K562 (cell line): ENCODE results near the gene SMARCB1. TPM values are rescaled to one million over a fixed set of nuclear protein-coding genes. Genes with fewer than 3 reads are reported as not detected.
A peak's percentile ranks its signal among the peaks of the same experiment; 100 is the strongest.

Source experiments
- ASH1L ChIP-seq: fragments of 450-650 bp; IDR thresholded peaks from 2 replicates; pipeline ENCODE4 v1.6.1; 2018; ENCODE audit warnings: borderline replicate concordance, mild to moderate bottlenecking, low read depth; ENCODE audit not compliant: partially characterized antibody
- BCOR ChIP-seq: fragments of 450-650 bp; IDR thresholded peaks from 2 replicates; pipeline ENCODE4 v1.6.1; 2016
- CEBPB ChIP-seq: fragments of 450-650 bp; IDR thresholded peaks from 2 replicates; pipeline ENCODE4 v1.6.1; 2016; ENCODE audit warnings: missing genetic modification characterization, missing compliant biosample characterization
- CSDE1 ChIP-seq, 2 experiments: fragments of 450-650 bp; IDR thresholded peaks; 2 replicates each; pipeline ENCODE4 v1.6.1; 2016; ENCODE audit warnings: mild to moderate bottlenecking in 1 of 2
- KDM1A ChIP-seq, 2 experiments: fragments of 450-650 bp; IDR thresholded peaks; 2 replicates each; pipeline ENCODE4 v1.6.1; 2016; ENCODE audit warnings: mild to moderate bottlenecking in 2 of 2
- KLF13 ChIP-seq: fragments of 450-650 bp; IDR thresholded peaks from 2 replicates; pipeline ENCODE4 v1.6.1; 2016; ENCODE audit warnings: missing genetic modification characterization, low read depth, mild to moderate bottlenecking, missing compliant biosample characterization, moderate library complexity, borderline replicate concordance
- MGA ChIP-seq: fragments of 450-650 bp; IDR thresholded peaks from 2 replicates; pipeline ENCODE4 v1.6.1; 2016; ENCODE audit warnings: mild to moderate bottlenecking, moderate library complexity
- PML ChIP-seq: IDR thresholded peaks from 2 replicates; pipeline ENCODE4 v1.6.1; 2012; ENCODE audit warnings: low read length, inconsistent platforms
- SMARCA5 ChIP-seq: fragments of 450-650 bp; IDR thresholded peaks from 2 replicates; pipeline ENCODE4 v1.6.1; 2016
- TCF7 ChIP-seq: sonication (generic); IDR thresholded peaks from 2 replicates; pipeline ENCODE4 v1.6.1; 2016; ENCODE audit warnings: antibody characterized with exemption, borderline replicate concordance
- ZNF121 ChIP-seq: sonication (generic); formaldehyde crosslinking; conservative IDR thresholded peaks from 2 replicates; pipeline ENCODE4 v1.8.0; 2022; ENCODE audit warnings: missing genetic modification reagents
- polyA plus RNA-seq, 8 experiments: library from polyadenylated mRNA; depleted of rRNA in 4 of 8; stranded (reverse) in 5 of 8; unstranded in 3 of 8; fragments of >200 nt; fragmentation: Nextera tagmentation in 2 of 8; fragmentation: Illumina TruSeq in 1 of 8; extraction: Ambion mirVana in 2 of 8; extraction: Trizol in 1 of 8; gene quantifications; 2 replicates each; pipeline versions ENCODE4 v1.2.1 to v1.2.3, GENCODE V29; 2011 to 2014; ENCODE audit warnings: inconsistent platforms in 1 of 8, missing spikeins in 1 of 8
- total RNA-seq, 7 experiments: library from RNA; depleted of rRNA in 6 of 7; stranded (reverse); fragments of >200 nt in 6 of 7; fragmentation: Illumina TruSeq in 2 of 7; extraction: Trizol in 2 of 7; gene quantifications; 2 replicates each; pipeline versions ENCODE4 v1.2.1 to v1.2.3, GENCODE V29; 2011 to 2021; ENCODE audit warnings: low replicate concordance in 1 of 7

The SMARCB1 gene
- total and polyA plus RNA-seq, 9 of the 15 experiments (the other 6 are each of a cell fraction or from before 2014, with no cell fraction given), result 1.2 to 113 (median 65.4) TPM

DNA sequence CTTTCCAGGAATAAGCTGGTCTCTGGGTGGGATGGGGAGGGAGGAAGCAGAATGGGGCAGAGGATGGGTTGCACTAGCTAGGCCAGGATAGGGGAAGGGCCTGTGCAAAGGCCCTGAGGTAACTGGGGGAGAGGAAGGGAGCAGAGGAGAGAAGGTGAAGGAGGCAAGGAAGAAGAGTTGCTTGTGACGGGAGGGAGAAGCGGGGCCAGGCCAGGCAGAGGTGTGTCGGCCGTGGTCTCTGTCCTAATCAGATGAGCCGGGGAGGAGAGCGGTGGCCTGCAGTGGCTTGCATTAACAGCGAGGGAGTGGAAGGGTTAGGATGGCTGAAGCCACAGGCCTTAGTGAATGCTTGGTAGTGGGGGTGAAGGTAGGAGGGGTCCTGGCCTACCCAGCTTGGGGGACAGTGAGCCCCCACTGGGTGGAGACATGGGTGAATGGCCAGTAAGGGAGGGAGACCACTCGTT lies 58.0 kb downstream of the SMARCB1 start (continued):
- TF ChIP-seq MGA, result no peak
- TF ChIP-seq CEBPB (tag), result no peak
- no peak for TF ChIP-seq PML
- 0 out of 2 replicates have a peak, but pooled peaks have one; percentile 12 for TF ChIP-seq ZNF121
- peak; percentile 32; the same call in 1 of the 2 replicates for TF ChIP-seq BCOR
- TF ChIP-seq KDM1A (IDR thresholded peaks at IDR 0.05), result 0 out of 4 replicates have a peak, but pooled peaks of 1 of the 2 experiments have one; percentile 19
- TF ChIP-seq TCF7, result no peak
- no peak for TF ChIP-seq KLF13
- TF ChIP-seq SMARCA5, result peak; percentile 78; the same call in 1 of the 2 replicates
- TF ChIP-seq CSDE1 (IDR thresholded peaks at IDR 0.05), result no peak
- TF ChIP-seq ASH1L, result no peak
